B cell (primary cell): ENCODE results near the gene KCNJ6. TPM values are rescaled to one million over a fixed set of nuclear protein-coding genes. Genes with fewer than 3 reads are reported as not detected.

ENCODE experiments used
- ATAC-seq: fragments of 200-7000 bp; cut with Tn5 transposase; one replicate; pipeline ENCODE4 v1.10.0; 2021; ENCODE audit warnings: low read depth, mild to moderate bottlenecking, moderate number of reproducible peaks, moderate library complexity
- CTCF ChIA-PET: fragments of 350-600 bp; sonication (Branson Sonifier 250); formaldehyde crosslinking; loops from one replicate; lab custom pipeline; 2021; ENCODE audit warnings: antibody characterized with exemption, inconsistent platforms; lab: Charles Lee
- POLR2A ChIA-PET: fragments of 350-600 bp; sonication (Branson Sonifier 250); formaldehyde crosslinking; loops from one replicate; lab custom pipeline; 2021; ENCODE audit warnings: antibody characterized with exemption; lab: Charles Lee
- DNase-seq: peaks from one replicate; pipeline ENCODE4 v3.0.0; 2013
- H2AFZ ChIP-seq: 2 replicates; pipeline ENCODE4 v1.6.1; 2012; ENCODE audit warnings: mild to moderate bottlenecking, low read depth, low read length; ENCODE audit not compliant: insufficient read depth, poor library complexity, severe bottlenecking
- H3K27ac ChIP-seq, 2 donors: 1 replicate in 1 of 2; 2 replicates in 1 of 2; pipeline ENCODE4 v1.5.1; 2012 to 2013; ENCODE audit warnings: low read length in 2 of 2, mild to moderate bottlenecking in 2 of 2, moderate library complexity in 1 of 2
- H3K27me3 ChIP-seq, 4 experiments: fragments of 200-600 bp in 1 of 4; sonication (generic) in 1 of 4; replicated peaks in 1 of 4; 1 replicate in 2 of 4; 2 replicates in 2 of 4; pipeline versions ENCODE4 v1.6.1 to v1.7.0; 2013 to 2016; ENCODE audit warnings: low read length in 3 of 4, mild to moderate bottlenecking in 2 of 4, mixed read lengths in 1 of 4, moderate library complexity in 1 of 4; ENCODE audit not compliant: insufficient read depth in 4 of 4, control insufficient read depth in 3 of 4; ENCODE audit errors: control extremely low read depth in 1 of 4
- H3K36me3 ChIP-seq, 2 experiments: replicated peaks in 1 of 2; 1 replicate in 1 of 2; 2 replicates in 1 of 2; pipeline versions ENCODE4 v1.6.1 to v1.7.1; 2013; ENCODE audit warnings: low read length in 1 of 2; ENCODE audit not compliant: insufficient read depth in 2 of 2, control insufficient read depth in 1 of 2; ENCODE audit errors: control extremely low read depth in 1 of 2, extremely low read depth in 1 of 2
- H3K4me1 ChIP-seq, 2 donors: fragments of 200-600 bp in 1 of 2; sonication (generic) in 1 of 2; 1 replicate in 1 of 2; 2 replicates in 1 of 2; pipeline versions ENCODE4 v1.5.1 to v1.6.1; 2013 to 2017; ENCODE audit warnings: low read length in 2 of 2; ENCODE audit not compliant: control insufficient read depth in 2 of 2, insufficient read depth in 2 of 2
- H3K4me2 ChIP-seq: replicated peaks from 2 replicates; pipeline ENCODE3; 2012; ENCODE audit warnings: mild to moderate bottlenecking, low read depth, low read length; ENCODE audit not compliant: poor library complexity, severe bottlenecking
- H3K4me3 ChIP-seq, 5 experiments: fragments of 200-600 bp in 1 of 5; sonication (generic) in 1 of 5; 1 replicate in 3 of 5; 2 replicates in 2 of 5; pipeline versions ENCODE4 v1.5.1 to v1.7.0; 2011 to 2016; ENCODE audit warnings: low read length in 4 of 5, mild to moderate bottlenecking in 4 of 5, low read depth in 2 of 5, control low read depth in 1 of 5, moderate library complexity in 1 of 5; ENCODE audit not compliant: insufficient read depth in 1 of 5; ENCODE audit errors: control extremely low read depth in 1 of 5, extremely low read depth in 1 of 5
- H3K79me2 ChIP-seq: fragments of 200-600 bp; sonication (generic); one replicate; pipeline ENCODE4 v1.6.0; 2016; ENCODE audit warnings: low read length; ENCODE audit not compliant: control insufficient read depth, insufficient read depth
- H3K9ac ChIP-seq: fragments of 200-600 bp; sonication (generic); 2 replicates; pipeline ENCODE4 v1.6.1; 2017; ENCODE audit warnings: mild to moderate bottlenecking, low read length, moderate library complexity
- H3K9me3 ChIP-seq, 3 donors: one replicate each; pipeline versions ENCODE4 v1.6.1 to v1.7.1; 2013; ENCODE audit warnings: low read length in 2 of 3; ENCODE audit not compliant: control insufficient read depth in 2 of 3, insufficient read depth in 1 of 3; ENCODE audit errors: control extremely low read depth in 1 of 3
- H4K20me1 ChIP-seq: 2 replicates; pipeline ENCODE4 v1.6.0; 2012; ENCODE audit warnings: mild to moderate bottlenecking, low read length; ENCODE audit not compliant: insufficient read depth, control insufficient read depth, poor library complexity, severe bottlenecking
- H3K27ac Mint-ChIP-seq: one replicate; pipeline ENCODE4 v1.8.0; 2021; ENCODE audit warnings: mixed read lengths
- H3K27me3 Mint-ChIP-seq: one replicate; pipeline ENCODE4 v1.8.0; 2021; ENCODE audit warnings: mixed read lengths
- H3K4me1 Mint-ChIP-seq: one replicate; pipeline ENCODE4 v1.8.0; 2021; ENCODE audit warnings: mixed read lengths
- H3K4me3 Mint-ChIP-seq: one replicate; pipeline ENCODE4 v1.8.0; 2021; ENCODE audit warnings: mixed read lengths
- H3K9me3 Mint-ChIP-seq: one replicate; pipeline ENCODE4 v1.8.0; 2022; ENCODE audit warnings: mixed read lengths; ENCODE audit not compliant: insufficient read depth
- EZH2 ChIP-seq: IDR thresholded peaks from 2 replicates; pipeline ENCODE4 v1.6.1; 2012; ENCODE audit warnings: borderline replicate concordance, low read depth, mild to moderate bottlenecking, moderate library complexity, low read length; ENCODE audit not compliant: insufficient read depth, poor library complexity, severe bottlenecking
- WGBS: methylation state at CpG from one replicate; pipeline ENCODE4 v1.1.5; 2013; ENCODE audit warnings: missing lambda C conversion rate; ENCODE audit not compliant: insufficient coverage; 5-methylcytosine and 5-hydroxymethylcytosine counted together
- intact Hi-C: fragments of 100-400 bp; cut with micrococcal nuclease; formaldehyde crosslinking; loops from one replicate; pipeline ENCODE4 v1.10.0; 2022
- polyA plus RNA-seq: library from polyadenylated mRNA; depleted of rRNA; stranded (reverse); fragments of >200 nt; gene quantifications from 2 replicates; pipeline ENCODE4 v1.2.3, GENCODE V29; 2012
- total RNA-seq, 2 donors: library from RNA; stranded (reverse); fragments of 120-200 nt in 1 of 2; gene quantifications; 1 replicate in 1 of 2; 2 replicates in 1 of 2; pipeline versions ENCODE4 v1.2.3 to v1.2.4, GENCODE V29; 2013 to 2022
- TF ChIP-seq, protein P1 (sequence below): fragments of 200-600 bp; IDR thresholded peaks from one replicate; pipeline ENCODE4 v1.8.0; 2022; ENCODE audit warnings: antibody characterized with exemption, mild to moderate bottlenecking

The KCNJ6 gene
- total and polyA plus RNA-seq, 2 donors (not counting 1 experiment from before 2014, with no cell fraction given): not detected

DNA sequence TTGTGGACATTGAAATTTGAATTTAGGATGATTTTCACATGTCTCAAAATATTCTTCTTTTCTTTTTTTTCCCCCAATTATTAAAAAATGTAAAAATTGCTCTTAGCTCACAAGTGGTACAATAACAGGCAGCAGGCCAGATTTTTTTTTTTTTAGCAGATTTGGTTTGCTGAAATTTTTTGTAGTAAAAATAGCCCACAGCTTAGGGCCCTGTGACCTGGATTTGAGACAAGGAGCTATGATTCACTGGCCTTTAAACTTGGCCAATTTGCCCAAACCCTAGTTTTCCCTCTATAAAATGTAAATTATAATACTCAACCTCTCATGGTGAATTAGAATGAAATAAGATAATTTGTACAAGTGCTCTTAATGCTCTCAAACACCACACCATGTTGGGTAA, 295.9 kb downstream of the KCNJ6 start:
- Mint-ChIP-seq H3K27me3 (peaks cover 23% of the 10 kb centered on the region), H3K27ac (no peak overlapping the region), H3K4me1 (no peaks in the 10 kb centered on the region), H3K4me3 (no peak overlapping the region), H3K9me3 (no peaks in the 10 kb centered on the region)
- peaks cover 0 to 3% (median 0%) of the 10 kb centered on the region in 3 donors for H3K9me3 ChIP-seq
- no peak overlapping the region for H2AFZ ChIP-seq
- H3K4me1 ChIP-seq: no peaks in the 10 kb centered on the region
- no peaks in the 10 kb centered on the region for H3K79me2 ChIP-seq
- H3K36me3 ChIP-seq: no peaks in the 10 kb centered on the region
- no peak overlapping the region for H3K9ac ChIP-seq
- H3K4me2 ChIP-seq: no peak overlapping the region
- ATAC-seq (no peak), DNase-seq (no peak)
- H3K4me3 ChIP-seq: no peak overlapping the region
- no peaks in the 10 kb centered on the region for H4K20me1 ChIP-seq
- H3K27me3 ChIP-seq: no peaks in the 10 kb centered on the region
- no peak for TF ChIP-seq EZH2
- TF ChIP-seq, protein P1, sequence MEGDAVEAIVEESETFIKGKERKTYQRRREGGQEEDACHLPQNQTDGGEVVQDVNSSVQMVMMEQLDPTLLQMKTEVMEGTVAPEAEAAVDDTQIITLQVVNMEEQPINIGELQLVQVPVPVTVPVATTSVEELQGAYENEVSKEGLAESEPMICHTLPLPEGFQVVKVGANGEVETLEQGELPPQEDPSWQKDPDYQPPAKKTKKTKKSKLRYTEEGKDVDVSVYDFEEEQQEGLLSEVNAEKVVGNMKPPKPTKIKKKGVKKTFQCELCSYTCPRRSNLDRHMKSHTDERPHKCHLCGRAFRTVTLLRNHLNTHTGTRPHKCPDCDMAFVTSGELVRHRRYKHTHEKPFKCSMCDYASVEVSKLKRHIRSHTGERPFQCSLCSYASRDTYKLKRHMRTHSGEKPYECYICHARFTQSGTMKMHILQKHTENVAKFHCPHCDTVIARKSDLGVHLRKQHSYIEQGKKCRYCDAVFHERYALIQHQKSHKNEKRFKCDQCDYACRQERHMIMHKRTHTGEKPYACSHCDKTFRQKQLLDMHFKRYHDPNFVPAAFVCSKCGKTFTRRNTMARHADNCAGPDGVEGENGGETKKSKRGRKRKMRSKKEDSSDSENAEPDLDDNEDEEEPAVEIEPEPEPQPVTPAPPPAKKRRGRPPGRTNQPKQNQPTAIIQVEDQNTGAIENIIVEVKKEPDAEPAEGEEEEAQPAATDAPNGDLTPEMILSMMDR: no peak
- CTCF ChIA-PET: no interaction called here
- POLR2A ChIA-PET: no interaction called here
- H3K27ac ChIP-seq: no peak overlapping the region
- intact Hi-C loops: no loop called here

DNA sequence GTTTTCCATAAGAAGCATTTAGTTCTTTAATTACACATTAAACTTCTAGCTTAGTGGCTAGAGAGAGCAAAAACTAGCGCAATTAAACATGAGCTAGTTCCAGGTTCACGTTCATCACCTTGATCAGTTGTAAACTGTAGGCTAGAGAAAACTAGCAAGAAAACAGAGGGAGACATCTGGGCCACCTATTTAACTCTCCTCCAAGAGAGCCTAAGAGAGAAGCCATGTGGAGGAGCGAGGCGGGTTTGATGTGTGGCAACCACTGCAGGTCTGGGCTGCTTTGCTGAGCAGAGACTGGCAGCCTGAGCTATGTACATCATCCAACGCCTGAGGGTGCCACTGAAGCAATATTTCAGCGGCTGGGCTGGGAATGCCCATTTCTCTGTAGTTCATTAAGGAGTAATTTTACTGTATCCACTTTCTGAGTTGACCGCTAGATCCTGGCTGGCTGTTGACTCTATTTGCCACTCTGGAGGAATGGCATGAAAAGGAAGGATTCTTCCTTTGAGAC, 296.7 kb downstream of the KCNJ6 start:
- Histone ChIP-seq H3K4me3 (no peak overlapping the region), H3K9ac (no peak overlapping the region), H3K79me2 (no peaks in the 10 kb centered on the region), H3K4me1 (no peaks in the 10 kb centered on the region), H3K36me3 (no peaks in the 10 kb centered on the region), H3K4me2 (no peak overlapping the region), H3K27me3 (no peaks in the 10 kb centered on the region), H4K20me1 (no peaks in the 10 kb centered on the region), H3K27ac (no peak overlapping the region), H2AFZ (no peak overlapping the region), H3K9me3 (peaks cover 0 to 3% (median 0%) of the 10 kb centered on the region in 3 donors)
- no peak overlapping the region for H3K4me3 Mint-ChIP-seq
- ChIA-PET CTCF (interaction anchor here (0.9 kb wide), 1 partner anchor 56 kb away, joined by 3 read pairs; no protein-coding TSS in a partner anchor), POLR2A (no interaction called here)
- ATAC-seq (no peak), DNase-seq (no peak)
- no peak for TF ChIP-seq EZH2
- TF ChIP-seq, protein P1: no peak
- WGBS: 97% methylated on average over 5 of the region's 7 CpGs
- H3K27ac Mint-ChIP-seq: no peak overlapping the region
- H3K4me1 Mint-ChIP-seq: no peaks in the 10 kb centered on the region
- H3K27me3 Mint-ChIP-seq: peaks cover 23% of the 10 kb centered on the region
- intact Hi-C loops: no loop called here
- H3K9me3 Mint-ChIP-seq: peaks cover 1% of the 10 kb centered on the region
